OCI-LY7 (cell line): ENCODE measurements around the gene SCYL3.

Experiments used
- EZH2phosphoT487 ChIP-seq: fragments of 200-600 bp; sonication (generic); IDR thresholded peaks from 2 replicates; pipeline ENCODE4 v1.6.1; 2018; ENCODE audit warnings: low read depth, borderline replicate concordance, mild to moderate bottlenecking, mixed run types, antibody characterized with exemption, low read length, moderate library complexity, mixed read lengths
- TF ChIP-seq, protein P1 (sequence below): fragments of 200-600 bp; sonication (generic); conservative IDR thresholded peaks from 2 replicates; pipeline ENCODE4 v1.5.1; 2014; ENCODE audit warnings: mild to moderate bottlenecking, antibody characterized with exemption, low read length, moderate library complexity, mixed read lengths

DNA sequence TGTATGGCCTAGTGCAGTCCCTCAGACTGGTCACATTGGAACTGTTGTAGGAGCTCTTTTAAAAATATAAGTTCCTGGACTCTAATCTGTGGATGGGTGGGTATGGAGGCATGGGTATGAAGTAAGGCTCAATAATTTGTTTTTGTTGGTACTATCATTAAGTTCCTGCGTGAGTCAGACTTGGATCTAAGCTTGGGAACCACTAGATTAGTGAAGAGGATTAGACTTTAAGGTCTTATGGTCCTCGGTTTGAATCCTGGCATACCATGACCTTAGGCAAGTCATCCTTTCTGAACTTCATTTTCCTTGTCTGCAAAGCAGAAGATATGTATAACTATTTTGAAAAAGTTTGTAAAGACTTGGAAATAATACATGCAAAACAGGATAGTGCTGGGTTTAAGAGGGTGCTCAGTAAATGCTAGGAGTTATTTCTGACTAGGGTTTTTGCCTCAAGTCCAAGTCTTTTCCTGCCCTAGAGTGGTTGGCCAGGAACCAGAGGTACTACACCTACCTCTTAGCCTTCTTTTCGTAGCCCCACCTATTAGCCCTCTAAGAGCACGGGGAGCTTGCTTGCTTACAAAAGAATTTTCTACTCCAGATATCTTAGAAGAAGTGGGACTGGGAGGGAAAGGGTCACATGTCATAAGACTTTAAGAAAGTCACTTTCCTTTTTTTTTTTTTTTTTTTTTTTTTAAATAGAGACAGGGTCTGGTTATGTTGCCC, 60.4 kb downstream of the SCYL3 start:
- TF ChIP-seq, protein P1, sequence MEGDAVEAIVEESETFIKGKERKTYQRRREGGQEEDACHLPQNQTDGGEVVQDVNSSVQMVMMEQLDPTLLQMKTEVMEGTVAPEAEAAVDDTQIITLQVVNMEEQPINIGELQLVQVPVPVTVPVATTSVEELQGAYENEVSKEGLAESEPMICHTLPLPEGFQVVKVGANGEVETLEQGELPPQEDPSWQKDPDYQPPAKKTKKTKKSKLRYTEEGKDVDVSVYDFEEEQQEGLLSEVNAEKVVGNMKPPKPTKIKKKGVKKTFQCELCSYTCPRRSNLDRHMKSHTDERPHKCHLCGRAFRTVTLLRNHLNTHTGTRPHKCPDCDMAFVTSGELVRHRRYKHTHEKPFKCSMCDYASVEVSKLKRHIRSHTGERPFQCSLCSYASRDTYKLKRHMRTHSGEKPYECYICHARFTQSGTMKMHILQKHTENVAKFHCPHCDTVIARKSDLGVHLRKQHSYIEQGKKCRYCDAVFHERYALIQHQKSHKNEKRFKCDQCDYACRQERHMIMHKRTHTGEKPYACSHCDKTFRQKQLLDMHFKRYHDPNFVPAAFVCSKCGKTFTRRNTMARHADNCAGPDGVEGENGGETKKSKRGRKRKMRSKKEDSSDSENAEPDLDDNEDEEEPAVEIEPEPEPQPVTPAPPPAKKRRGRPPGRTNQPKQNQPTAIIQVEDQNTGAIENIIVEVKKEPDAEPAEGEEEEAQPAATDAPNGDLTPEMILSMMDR = no peak
- TF ChIP-seq EZH2phosphoT487 = no peak
